ENCODE measurements around the gene ETV4. TPM values are rescaled to one million over a fixed set of nuclear protein-coding genes. Genes with fewer than 3 reads are reported as not detected.
"Not testable (repeated sequence)": the region's sequence is repeated elsewhere in the genome, so short reads cannot be mapped to it uniquely, and the experiment has no call there.

The ETV4 gene
- total RNA-seq, 1 donor from 2014 or later: 5.6 TPM

- Mint-ChIP-seq H3K27ac (no peak overlapping the region), H3K36me3 (peaks cover 24% of the 10 kb centered on the region), H3K4me3 (no peak overlapping the region), H3K9me3 (no peaks in the 10 kb centered on the region), H3K4me1 (no peaks in the 10 kb centered on the region), H3K27me3 (ENCODE audit: low read depth) (no peaks in the 10 kb centered on the region)
- DNase-seq (ENCODE audit: low spot score in 2 of 2, unreplicated experiment in 2 of 2): no peak
- no peak for TF ChIP-seq CTCF (IDR thresholded peaks at IDR 0.05; ENCODE audit: unreplicated experiment)
Measured at GRCh38 chr17:43517615-43518386, 28.3 kb downstream of the ETV4 start.

GRCh38 chr17:43517161-43517560 is 29.0 kb downstream of the ETV4 start:
- no peak for DNase-seq (ENCODE audit: low spot score in 2 of 2, unreplicated experiment in 2 of 2)
- no peaks in the 10 kb centered on the region for H3K9me3 Mint-ChIP-seq
- peaks cover 30% of the 10 kb centered on the region for H3K36me3 Mint-ChIP-seq
- no peaks in the 10 kb centered on the region for H3K4me1 Mint-ChIP-seq
- H3K27ac Mint-ChIP-seq: no peak overlapping the region
- no peak for TF ChIP-seq CTCF (IDR thresholded peaks at IDR 0.05; ENCODE audit: unreplicated experiment)
- H3K27me3 Mint-ChIP-seq (ENCODE audit: low read depth): no peaks in the 10 kb centered on the region
- H3K4me3 Mint-ChIP-seq: no peak overlapping the region

GRCh38 chr17:43515656-43516055 is 30.5 kb downstream of the ETV4 start:
- H3K4me1 Mint-ChIP-seq: no peaks in the 10 kb centered on the region
- TF ChIP-seq CTCF (IDR thresholded peaks at IDR 0.05; ENCODE audit: unreplicated experiment): no peak
- H3K36me3 Mint-ChIP-seq: peaks cover 28% of the 10 kb centered on the region
- H3K9me3 Mint-ChIP-seq: no peaks in the 10 kb centered on the region
- H3K4me3 Mint-ChIP-seq: no peak overlapping the region
- H3K27me3 Mint-ChIP-seq (ENCODE audit: low read depth): no peaks in the 10 kb centered on the region
- DNase-seq (ENCODE audit: low spot score in 2 of 2, unreplicated experiment in 2 of 2): no peak
- H3K27ac Mint-ChIP-seq: no peak overlapping the region

- H3K4me1 Mint-ChIP-seq: not testable (repeated sequence)
Measured at GRCh38 chr17:43511199-43511598, 34.9 kb downstream of the ETV4 start.

GRCh38 chr17:43509440-43509839 is 36.7 kb downstream of the ETV4 start:
- H3K27me3 Mint-ChIP-seq (ENCODE audit: low read depth); H3K4me3 Mint-ChIP-seq; H3K27ac Mint-ChIP-seq; H3K4me1 Mint-ChIP-seq; DNase-seq (ENCODE audit: low spot score in 2 of 2, unreplicated experiment in 2 of 2); H3K9me3 Mint-ChIP-seq: not testable (repeated sequence)
- H3K36me3 Mint-ChIP-seq: peaks cover 49% of the 10 kb centered on the region

More at GRCh38 chr17:43511199-43511598, 34.9 kb downstream of the ETV4 start:
- peaks cover 41% of the 10 kb centered on the region for H3K36me3 Mint-ChIP-seq
- not testable (repeated sequence) for H3K9me3 Mint-ChIP-seq; DNase-seq (ENCODE audit: low spot score in 2 of 2, unreplicated experiment in 2 of 2); H3K4me3 Mint-ChIP-seq; H3K27ac Mint-ChIP-seq; H3K27me3 Mint-ChIP-seq (ENCODE audit: low read depth)

GRCh38 chr17:43490621-43491020 is 55.5 kb downstream of the ETV4 start:
- Mint-ChIP-seq H3K27me3 (ENCODE audit: low read depth) (no peaks in the 10 kb centered on the region), H3K4me1 (peaks cover 2% of the 10 kb centered on the region), H3K9me3 (no peaks in the 10 kb centered on the region), H3K27ac (no peak overlapping the region), H3K4me3 (no peak overlapping the region), H3K36me3 (peaks cover 33% of the 10 kb centered on the region)
- TF ChIP-seq CTCF (IDR thresholded peaks at IDR 0.05; ENCODE audit: unreplicated experiment): no peak
- no peak for DNase-seq (ENCODE audit: low spot score in 2 of 2, unreplicated experiment in 2 of 2)
